GM12878 (cell line): ENCODE measurements around the gene STK32B. TPM values are rescaled to one million over a fixed set of nuclear protein-coding genes. Genes with fewer than 3 reads are reported as not detected.

ENCODE experiments used
- ATAC-seq: fragments of 200-7000 bp; cut with Tn5 transposase; 3 replicates; pipeline ENCODE4 v1.9.1; 2020; ENCODE audit warnings: mild to moderate bottlenecking, moderate library complexity
- BruUV-seq: library from RNA; stranded (reverse); fragments of 400-500 nt; replicated peaks from 2 replicates; lab custom pipeline; 2021; lab: Mats Ljungman, UMichigan
- CTCF ChIA-PET: fragments of 300-600 bp; sonication (Branson Sonifier 250); formaldehyde crosslinking; extraction: SDS; loops from one replicate; lab custom pipeline; 2021; ENCODE audit warnings: inconsistent platforms; lab: Yijun Ruan, JAX
- POLR2A ChIA-PET: fragments of 350-600 bp; formaldehyde crosslinking; extraction: SDS; loops from one replicate; lab custom pipeline; 2021; ENCODE audit warnings: inconsistent platforms; lab: Charles Lee
- RAD21 ChIA-PET: fragments of 300-600 bp; sonication (Branson Sonifier 250); formaldehyde crosslinking; loops from one replicate; lab custom pipeline; 2023; ENCODE audit warnings: antibody characterized with exemption; ENCODE audit not compliant: unreplicated experiment; lab: Charles Lee
- SMC1A ChIA-PET: fragments of 300-600 bp; sonication (Branson Sonifier 250); formaldehyde crosslinking; loops from one replicate; lab custom pipeline; 2023; ENCODE audit not compliant: unreplicated experiment, uncharacterized antibody; lab: Charles Lee
- DNase-seq: peaks from one replicate; pipeline ENCODE4 v3.0.0-alpha.2; 2011; ENCODE audit warnings: low read depth, low spot score
- FAIRE-seq: peaks from 3 replicates; lab custom pipeline; 2011; peaks lifted over from hg19 to GRCh38; lab: Jason Lieb, UNC
- H2AFZ ChIP-seq: 2 replicates; pipeline ENCODE4 v1.6.0; 2011; ENCODE audit warnings: low read depth, low read length, control low read depth; ENCODE audit not compliant: control insufficient read depth
- H3K27ac ChIP-seq: 2 replicates; pipeline ENCODE4 v1.5.1; 2011; ENCODE audit warnings: control low read depth; ENCODE audit not compliant: control insufficient read depth, insufficient read depth
- H3K27me3 ChIP-seq, 2 experiments: replicated peaks in 1 of 2; 2 replicates each; pipeline versions ENCODE4 v1.6.0 to v1.6.1; 2011; ENCODE audit warnings: low read length in 1 of 2; ENCODE audit not compliant: control insufficient read depth in 2 of 2, insufficient read depth in 2 of 2
- H3K36me3 ChIP-seq, 2 experiments: 2 replicates each; pipeline ENCODE4 v1.5.1; 2011; ENCODE audit warnings: low read length in 1 of 2; ENCODE audit not compliant: control insufficient read depth in 2 of 2, insufficient read depth in 2 of 2
- H3K4me1 ChIP-seq: 2 replicates; pipeline ENCODE4 v1.6.1; 2011; ENCODE audit warnings: mild to moderate bottlenecking, low read length, moderate library complexity, mixed read lengths; ENCODE audit not compliant: control insufficient read depth, insufficient read depth
- H3K4me2 ChIP-seq: 2 replicates; pipeline ENCODE4 v1.6.0; 2011; ENCODE audit warnings: control low read depth; ENCODE audit not compliant: control insufficient read depth, insufficient read depth
- H3K4me3 ChIP-seq: fragments of 200-600 bp; sonication (generic); 2 replicates; pipeline ENCODE4 v1.5.1; 2016
- H3K79me2 ChIP-seq: 2 replicates; pipeline ENCODE4 v1.6.0; 2011; ENCODE audit warnings: low read length; ENCODE audit not compliant: control insufficient read depth, insufficient read depth
- H3K9ac ChIP-seq: 2 replicates; pipeline ENCODE4 v1.8.0; 2011; ENCODE audit warnings: low read length, control low read depth, mixed read lengths; ENCODE audit not compliant: control insufficient read depth, insufficient read depth
- H3K9me3 ChIP-seq: replicated peaks from 3 replicates; pipeline ENCODE4 v1.5.1; 2011; ENCODE audit warnings: mild to moderate bottlenecking, low read length; ENCODE audit not compliant: control insufficient read depth, insufficient read depth
- H4K20me1 ChIP-seq: 2 replicates; pipeline ENCODE4 v1.6.0; 2011; ENCODE audit not compliant: control insufficient read depth, insufficient read depth
- BCL11A ChIP-seq: IDR thresholded peaks from 2 replicates; pipeline ENCODE4 v1.6.1; 2011; ENCODE audit warnings: low read depth, low read length
- BMI1 ChIP-seq: fragments of 450-650 bp; IDR thresholded peaks from 2 replicates; pipeline ENCODE4 v1.6.1; 2016; ENCODE audit warnings: mild to moderate bottlenecking, moderate library complexity, borderline replicate concordance
- CBX5 ChIP-seq: sonication (generic); IDR thresholded peaks from 2 replicates; pipeline ENCODE4 v1.6.1; 2016; ENCODE audit warnings: low read depth, moderate library complexity, mild to moderate bottlenecking, inconsistent platforms
- EED ChIP-seq: sonication (generic); IDR thresholded peaks from 2 replicates; pipeline ENCODE4 v1.6.1; 2016; ENCODE audit warnings: antibody characterized with exemption, low read depth
- JUNB ChIP-seq: IDR thresholded peaks from 2 replicates; pipeline ENCODE4 v1.6.1; 2016; ENCODE audit warnings: antibody characterized with exemption, mild to moderate bottlenecking
- MEF2B ChIP-seq: fragments of 450-650 bp; IDR thresholded peaks from 2 replicates; pipeline ENCODE4 v1.6.1; 2018; ENCODE audit warnings: mild to moderate bottlenecking, moderate library complexity; ENCODE audit not compliant: partially characterized antibody, poor library complexity, severe bottlenecking
- PAX8 ChIP-seq: fragments of 450-650 bp; IDR thresholded peaks from 2 replicates; pipeline ENCODE4 v1.6.1; 2017; ENCODE audit warnings: mild to moderate bottlenecking, moderate library complexity
- POU2F2 ChIP-seq: IDR thresholded peaks from 3 replicates; pipeline ENCODE4 v1.6.1; 2011; ENCODE audit warnings: low read depth, mild to moderate bottlenecking, low read length, borderline replicate concordance
- SMC3 ChIP-seq: IDR thresholded peaks from 2 replicates; pipeline ENCODE4 v1.6.1; 2011; ENCODE audit warnings: low read length, improper control_type of control experiment, borderline replicate concordance
- STAT3 ChIP-seq: IDR thresholded peaks from 2 replicates; pipeline ENCODE4 v1.6.1; 2011; ENCODE audit warnings: low read depth, low read length, improper control_type of control experiment
- SUZ12 ChIP-seq: fragments of 200-600 bp; sonication (generic); IDR thresholded peaks from one replicate; pipeline ENCODE4 v1.6.1; 2018; ENCODE audit warnings: antibody characterized with exemption, mild to moderate bottlenecking; ENCODE audit not compliant: unreplicated experiment
- ZBED1 ChIP-seq: IDR thresholded peaks from 2 replicates; pipeline ENCODE4 v1.6.1; 2016; ENCODE audit warnings: borderline replicate concordance
- ZNF24 ChIP-seq: fragments of 450-650 bp; IDR thresholded peaks from 2 replicates; pipeline ENCODE4 v1.6.1; 2017; ENCODE audit warnings: antibody characterized with exemption, mild to moderate bottlenecking
- WGBS: methylation state at CpG from one replicate; pipeline ENCODE4 v1.1.6; 2016; ENCODE audit warnings: low lambda C conversion rate; ENCODE audit not compliant: insufficient replicate concordance, insufficient coverage; ENCODE audit errors: missing lambda C conversion rate; 5-methylcytosine and 5-hydroxymethylcytosine counted together
- in situ Hi-C: fragments of 300-500 bp; cut with MboI; formaldehyde crosslinking; loops from 9 replicates; pipeline ENCODE4 v1.14.3; 2018; ENCODE audit warnings: mixed read lengths
- intact Hi-C: fragments of 100-400 bp; cut with micrococcal nuclease; formaldehyde crosslinking; loops from one replicate; pipeline ENCODE4 v1.14.2; 2022; ENCODE audit not compliant: unreplicated experiment
- polyA plus RNA-seq, 11 experiments: library from polyadenylated mRNA; depleted of rRNA in 4 of 11; unstranded in 6 of 11; stranded (reverse) in 5 of 11; fragments of >200 nt; fragmentation: Nextera tagmentation in 4 of 11; fragmentation: Illumina TruSeq in 1 of 11; extraction: Ambion mirVana in 4 of 11; extraction: Trizol in 1 of 11; gene quantifications; 1 replicate in 1 of 11; 2 replicates in 10 of 11; pipeline versions ENCODE4 v1.2.1 to v1.2.3, GENCODE V29; 2011 to 2016; ENCODE audit warnings: inconsistent platforms in 2 of 11, missing spikeins in 2 of 11, low read depth in 1 of 11
- total RNA-seq, 4 experiments: library from RNA; depleted of rRNA in 3 of 4; stranded (reverse); fragments of >200 nt in 3 of 4; fragmentation: Illumina TruSeq in 1 of 4; extraction: Trizol in 1 of 4; gene quantifications; 2 replicates each; pipeline versions ENCODE4 v1.2.1 to v1.2.3, GENCODE V29; 2013 to 2021
- TF ChIP-seq, protein P1 (sequence below): fragments of 450-650 bp; IDR thresholded peaks from 2 replicates; pipeline ENCODE4 v1.6.1; 2018; ENCODE audit warnings: mild to moderate bottlenecking, low read depth, moderate library complexity; ENCODE audit not compliant: partially characterized antibody
- TF ChIP-seq, protein P2 (sequence below): fragments of 450-650 bp; IDR thresholded peaks from 2 replicates; pipeline ENCODE4 v1.6.1; 2016; ENCODE audit warnings: mild to moderate bottlenecking

The STK32B gene
- total and polyA plus RNA-seq, 10 of the 15 experiments (the other 5 are each of a cell fraction or from before 2014, with no cell fraction given), result 0.04 to 0.12 (median 0.08) TPM; not detected in 7

DNA sequence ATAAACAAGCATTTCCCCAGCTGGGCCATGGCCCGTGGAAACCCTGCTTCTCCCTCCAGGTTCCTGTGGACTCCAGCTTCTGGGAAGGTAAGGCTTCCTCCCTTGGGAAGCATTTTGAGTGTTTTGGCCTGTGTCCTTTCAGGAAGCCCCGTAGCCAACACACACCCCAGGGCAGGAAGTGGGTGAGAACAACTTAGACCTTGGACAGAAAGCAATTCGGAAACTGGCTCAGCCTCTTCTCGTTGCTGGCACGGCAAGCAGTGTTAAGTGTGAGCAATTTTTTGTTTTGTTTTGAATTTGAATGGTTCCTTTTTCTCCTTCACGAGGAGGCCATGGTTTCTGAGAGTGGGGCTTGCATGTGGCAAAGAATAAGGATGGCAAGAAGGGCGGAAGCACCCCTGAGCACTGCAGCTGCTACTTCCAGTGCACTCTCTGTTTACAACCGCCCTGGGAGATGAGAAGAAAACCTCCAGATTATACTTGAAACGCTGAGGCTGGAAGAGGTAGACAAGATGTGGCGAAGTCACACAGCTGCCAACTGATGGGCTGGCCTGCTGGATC, 17.9 kb upstream of the STK32B start:
- H3K4me2 ChIP-seq, result no peak overlapping the region
- FAIRE-seq, result no peak
- no peaks in the 10 kb centered on the region for H3K9me3 ChIP-seq
- TF ChIP-seq BCL11A, result no peak
- TF ChIP-seq ZBED1, result no peak
- TF ChIP-seq ZNF24, result no peak
- no peak for TF ChIP-seq STAT3
- no peak for TF ChIP-seq MEF2B
- TF ChIP-seq, all 136 proteins: peak for 0
- no peaks in the 10 kb centered on the region for H3K36me3 ChIP-seq
- no peak overlapping the region for H3K27ac ChIP-seq
- ChIA-PET SMC1A (no interaction called here), RAD21 (no interaction called here), POLR2A (no interaction called here), CTCF (no interaction called here)
- no peak overlapping the region for H3K4me3 ChIP-seq
- H4K20me1 ChIP-seq, result no peaks in the 10 kb centered on the region
- 24% methylated on average over 10 of the region's 10 CpGs for WGBS
- intact Hi-C loops (no loop called here), in situ Hi-C loops (no loop called here)
- ATAC-seq (no peak), DNase-seq (no peak)
- peak overlapping the region; percentile 52 for H2AFZ ChIP-seq
- peaks cover 2% of the 10 kb centered on the region; the same call in 1 of the 2 replicates for H3K4me1 ChIP-seq
- H3K79me2 ChIP-seq, result no peaks in the 10 kb centered on the region
- H3K9ac ChIP-seq, result no peak overlapping the region
- H3K27me3 ChIP-seq, result 0 out of 4 replicates have a peak, but pooled peaks cover 0 to 3% of the 10 kb centered on the region in 2 experiments
- BruUV-seq, result no TSS peak

DNA sequence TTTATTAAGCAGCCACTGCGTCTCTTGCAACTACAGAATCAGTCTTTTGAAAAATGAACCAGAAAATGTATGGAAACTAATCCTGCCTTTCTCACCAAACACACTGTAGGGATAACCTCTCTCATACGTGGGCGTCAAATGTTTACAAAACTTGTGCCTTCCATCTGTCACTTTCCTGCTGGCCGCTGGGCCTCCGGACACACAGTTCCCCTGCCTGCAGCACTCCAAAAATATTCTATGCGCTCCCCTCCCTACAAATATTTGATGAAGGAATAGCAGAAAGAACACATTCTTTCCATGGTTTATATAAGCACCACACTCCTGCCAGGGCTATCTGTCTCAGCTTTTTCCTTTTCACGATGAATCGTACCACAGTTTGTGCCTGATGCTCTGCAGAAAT, 17.1 kb upstream of the STK32B start:
- Histone ChIP-seq H3K36me3 (no peaks in the 10 kb centered on the region), H3K27me3 (0 out of 4 replicates have a peak, but pooled peaks cover 0 to 3% of the 10 kb centered on the region in 2 experiments), H3K9ac (no peak overlapping the region), H3K4me2 (no peak overlapping the region), H3K4me3 (no peak overlapping the region), H2AFZ (no peak overlapping the region), H4K20me1 (no peaks in the 10 kb centered on the region), H3K27ac (no peak overlapping the region), H3K79me2 (no peaks in the 10 kb centered on the region), H3K9me3 (no peaks in the 10 kb centered on the region), H3K4me1 (peaks cover 2% of the 10 kb centered on the region; the same call in 1 of the 2 replicates)
- POLR2A ChIA-PET, result no interaction called here
- CTCF ChIA-PET, result no interaction called here
- SMC1A ChIA-PET, result no interaction called here
- DNase-seq (no peak), ATAC-seq (no peak), FAIRE-seq (no peak)
- BruUV-seq, result no TSS peak
- WGBS, result 61% methylated on average over 8 of the region's 8 CpGs
- RAD21 ChIA-PET, result no interaction called here
- in situ Hi-C loops, result no loop called here
- intact Hi-C loops, result no loop called here
- TF ChIP-seq JUNB (no peak), CBX5 (no peak), PAX8 (no peak), ZBED1 (no peak), EED (no peak), POU2F2 (no peak), SMC3 (no peak), BMI1 (no peak), SUZ12 (no peak)
- TF ChIP-seq, protein P1, sequence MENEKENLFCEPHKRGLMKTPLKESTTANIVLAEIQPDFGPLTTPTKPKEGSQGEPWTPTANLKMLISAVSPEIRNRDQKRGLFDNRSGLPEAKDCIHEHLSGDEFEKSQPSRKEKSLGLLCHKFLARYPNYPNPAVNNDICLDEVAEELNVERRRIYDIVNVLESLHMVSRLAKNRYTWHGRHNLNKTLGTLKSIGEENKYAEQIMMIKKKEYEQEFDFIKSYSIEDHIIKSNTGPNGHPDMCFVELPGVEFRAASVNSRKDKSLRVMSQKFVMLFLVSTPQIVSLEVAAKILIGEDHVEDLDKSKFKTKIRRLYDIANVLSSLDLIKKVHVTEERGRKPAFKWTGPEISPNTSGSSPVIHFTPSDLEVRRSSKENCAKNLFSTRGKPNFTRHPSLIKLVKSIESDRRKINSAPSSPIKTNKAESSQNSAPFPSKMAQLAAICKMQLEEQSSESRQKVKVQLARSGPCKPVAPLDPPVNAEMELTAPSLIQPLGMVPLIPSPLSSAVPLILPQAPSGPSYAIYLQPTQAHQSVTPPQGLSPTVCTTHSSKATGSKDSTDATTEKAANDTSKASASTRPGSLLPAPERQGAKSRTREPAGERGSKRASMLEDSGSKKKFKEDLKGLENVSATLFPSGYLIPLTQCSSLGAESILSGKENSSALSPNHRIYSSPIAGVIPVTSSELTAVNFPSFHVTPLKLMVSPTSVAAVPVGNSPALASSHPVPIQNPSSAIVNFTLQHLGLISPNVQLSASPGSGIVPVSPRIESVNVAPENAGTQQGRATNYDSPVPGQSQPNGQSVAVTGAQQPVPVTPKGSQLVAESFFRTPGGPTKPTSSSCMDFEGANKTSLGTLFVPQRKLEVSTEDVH, result no peak
- TF ChIP-seq, protein P2, sequence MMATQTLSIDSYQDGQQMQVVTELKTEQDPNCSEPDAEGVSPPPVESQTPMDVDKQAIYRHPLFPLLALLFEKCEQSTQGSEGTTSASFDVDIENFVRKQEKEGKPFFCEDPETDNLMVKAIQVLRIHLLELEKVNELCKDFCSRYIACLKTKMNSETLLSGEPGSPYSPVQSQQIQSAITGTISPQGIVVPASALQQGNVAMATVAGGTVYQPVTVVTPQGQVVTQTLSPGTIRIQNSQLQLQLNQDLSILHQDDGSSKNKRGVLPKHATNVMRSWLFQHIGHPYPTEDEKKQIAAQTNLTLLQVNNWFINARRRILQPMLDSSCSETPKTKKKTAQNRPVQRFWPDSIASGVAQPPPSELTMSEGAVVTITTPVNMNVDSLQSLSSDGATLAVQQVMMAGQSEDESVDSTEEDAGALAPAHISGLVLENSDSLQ, result no peak
